GM21423 (cell line): Measurements from ENCODE around the gene RBM6.

Experiments
- ATAC-seq: cut with Tn5 transposase; IDR thresholded peaks from one replicate; pipeline ENCODE4 v1.9.1; 2021; ENCODE audit warnings: mild to moderate bottlenecking, moderate library complexity; ENCODE audit not compliant: unreplicated experiment

Gene RBM6

GRCh38 chr3:50124800-50125178 is 184.8 kb downstream of the RBM6 start:
- ATAC-seq: no peak

GRCh38 chr3:50125541-50126286 is 185.8 kb downstream of the RBM6 start:
- ATAC-seq: no peak

- no peak for ATAC-seq
Observed at GRCh38 chr3:50126287-50127211, 186.6 kb downstream of the RBM6 start.
